Measurements from ENCODE around the gene CFAP410.
"Not testable (repeated sequence)": the region's sequence is repeated elsewhere in the genome, so short reads cannot be mapped to it uniquely, and the experiment has no call there.

CFAP410 gene

DNA sequence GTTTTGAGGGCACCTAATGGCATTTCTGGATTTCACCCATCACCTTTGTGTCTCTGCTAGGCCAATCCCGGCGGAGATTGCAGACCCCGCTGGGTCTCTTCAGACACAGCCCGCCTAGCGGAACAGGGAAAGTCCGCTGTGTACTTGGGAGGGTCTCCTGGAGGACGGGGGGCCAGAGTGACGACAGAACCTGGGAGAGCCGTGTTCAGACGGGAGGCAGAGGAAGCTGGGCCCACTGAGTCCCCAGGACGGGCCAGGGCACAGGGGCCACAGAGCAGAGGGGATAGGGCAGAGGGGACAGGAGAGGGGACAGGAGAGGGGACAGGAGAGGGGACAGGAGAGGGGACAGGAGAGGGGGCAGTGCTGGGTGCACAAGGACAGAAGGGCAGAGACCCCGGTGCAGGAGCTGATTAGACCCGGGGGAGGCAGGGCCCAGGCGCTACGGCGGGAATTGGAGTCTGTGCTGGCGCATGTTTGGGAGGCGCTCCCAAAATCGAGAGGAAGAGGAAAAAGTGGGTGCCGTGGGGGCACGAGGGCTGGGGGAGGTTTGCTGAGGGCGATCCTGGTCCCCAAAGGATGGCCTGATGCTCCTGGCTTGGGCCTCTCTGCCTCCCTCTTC lies 26.9 kb upstream of the CFAP410 start:
- Histone ChIP-seq H3K4me1 (ENCODE audit: control insufficient read depth, insufficient read depth, low read length) (no peaks in the 10 kb centered on the region), H3K27me3 (ENCODE audit: control insufficient read depth, insufficient read depth, low read length) (peaks cover 11% of the 10 kb centered on the region), H3K36me3 (ENCODE audit: control insufficient read depth, insufficient read depth, low read length) (no peaks in the 10 kb centered on the region), H3K4me3 (ENCODE audit: low read depth, low read length) (no peak overlapping the region), H3K9me3 (ENCODE audit: control insufficient read depth, insufficient read depth, low read length) (no peaks in the 10 kb centered on the region), H3K9ac (ENCODE audit: low read depth, low read length) (no peak overlapping the region)

DNA sequence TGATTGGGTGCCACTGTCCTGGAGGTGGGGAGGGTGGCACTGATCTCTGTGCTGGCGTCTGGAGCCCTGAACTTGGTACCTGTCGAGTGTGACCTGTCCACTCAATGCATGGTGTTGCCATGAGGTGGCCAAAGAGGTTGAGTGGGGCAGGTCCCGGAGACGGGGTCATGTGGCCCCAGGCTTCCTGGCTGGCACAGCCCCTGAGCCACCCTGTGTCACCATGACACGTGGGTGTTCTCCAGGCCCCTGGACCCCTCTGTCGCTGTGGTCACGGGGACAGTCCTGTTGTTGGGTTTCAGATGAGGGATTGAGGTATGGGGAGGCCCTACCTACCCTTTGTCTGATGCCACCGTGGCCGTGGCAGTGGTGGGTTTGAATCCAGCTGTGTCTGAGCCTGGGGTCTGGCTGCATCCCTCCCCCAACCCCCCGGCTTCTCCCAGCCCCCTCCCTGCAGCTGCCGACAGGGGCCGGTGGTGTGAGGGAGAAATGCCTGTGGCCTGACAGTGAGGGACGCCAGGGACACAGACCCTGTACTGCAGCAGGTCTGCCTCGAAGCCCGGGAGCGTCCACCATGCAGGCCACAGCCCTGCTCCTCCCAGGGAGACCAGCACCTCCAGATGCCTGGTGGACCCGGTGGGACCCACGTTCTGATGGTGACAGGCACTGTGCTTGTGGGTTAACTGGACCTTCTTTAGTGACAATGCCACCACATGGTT lies 26.2 kb upstream of the CFAP410 start:
- H3K9me3 ChIP-seq (ENCODE audit: control insufficient read depth, insufficient read depth, low read length): no peaks in the 10 kb centered on the region
- H3K4me3 ChIP-seq (ENCODE audit: low read depth, low read length): no peak overlapping the region
- peaks cover 9% of the 10 kb centered on the region for H3K27me3 ChIP-seq (ENCODE audit: control insufficient read depth, insufficient read depth, low read length)
- no peaks in the 10 kb centered on the region for H3K36me3 ChIP-seq (ENCODE audit: control insufficient read depth, insufficient read depth, low read length)
- H3K4me1 ChIP-seq (ENCODE audit: control insufficient read depth, insufficient read depth, low read length): no peaks in the 10 kb centered on the region
- H3K9ac ChIP-seq (ENCODE audit: low read depth, low read length): no peak overlapping the region

DNA sequence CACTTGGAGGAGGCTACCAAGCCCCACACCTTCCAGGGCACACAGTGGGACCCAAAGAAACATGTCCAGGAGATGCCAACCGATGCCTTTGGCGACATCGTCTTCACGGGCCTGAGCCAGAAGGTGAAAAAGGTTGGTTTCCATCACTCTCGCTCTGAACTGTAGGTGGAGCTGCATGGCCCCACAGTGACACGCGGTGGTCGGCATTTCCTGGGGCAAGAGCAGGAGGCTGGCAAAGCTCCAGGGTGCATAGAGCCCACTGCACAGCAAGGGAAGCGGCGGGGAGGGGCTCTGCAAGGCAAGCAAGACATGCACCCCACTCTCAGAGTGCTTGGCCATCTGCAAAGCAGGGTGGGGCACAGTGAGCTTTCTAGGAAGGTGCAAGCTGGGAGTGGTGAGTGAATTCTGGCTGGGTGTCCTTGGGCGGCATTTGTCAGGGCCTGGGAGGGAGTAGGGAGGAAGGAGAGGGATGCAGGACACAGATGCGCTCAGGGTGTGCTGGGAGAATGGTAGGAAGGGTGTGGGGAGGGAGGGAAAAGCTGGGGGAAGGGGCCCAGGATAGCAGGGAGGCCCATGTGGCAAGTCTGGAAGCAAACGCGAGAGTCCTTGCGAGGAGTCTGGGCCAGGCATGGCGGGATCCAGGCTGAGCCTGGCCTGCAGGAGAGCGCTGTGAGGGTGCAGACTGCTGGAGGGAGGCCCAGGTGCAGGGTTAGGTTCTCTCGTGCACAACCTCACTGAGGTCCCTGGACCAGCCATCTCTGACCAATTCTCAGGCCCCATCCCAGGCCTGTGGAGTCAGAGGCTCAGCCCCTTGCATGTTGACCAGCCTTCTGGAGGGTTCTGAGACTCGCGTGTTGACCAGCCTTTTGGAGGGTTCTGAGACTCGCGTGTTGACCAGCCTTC lies 25.2 kb upstream of the CFAP410 start:
- no peaks in the 10 kb centered on the region for H3K4me1 ChIP-seq (ENCODE audit: control insufficient read depth, insufficient read depth, low read length)
- peaks cover 5% of the 10 kb centered on the region for H3K27me3 ChIP-seq (ENCODE audit: control insufficient read depth, insufficient read depth, low read length)
- H3K36me3 ChIP-seq (ENCODE audit: control insufficient read depth, insufficient read depth, low read length): no peaks in the 10 kb centered on the region

DNA sequence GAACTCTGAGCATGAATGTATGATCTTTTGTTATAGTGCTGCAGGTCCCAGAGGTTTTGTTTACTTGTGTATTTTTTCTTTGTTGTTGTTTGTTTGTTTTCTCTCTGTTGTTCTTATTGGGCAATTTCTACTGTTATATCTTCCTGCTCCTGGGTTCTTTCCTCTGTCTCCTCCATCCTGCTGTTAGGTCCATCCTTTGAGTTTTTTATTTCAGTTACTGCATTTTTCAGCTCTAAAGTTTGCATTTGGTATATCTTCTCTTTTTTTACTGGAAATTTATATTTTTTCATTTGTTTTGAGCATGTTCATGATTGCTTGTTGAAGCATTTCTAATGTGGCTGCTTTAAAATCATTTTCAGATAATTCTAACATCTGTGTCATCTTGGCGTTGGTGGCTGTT lies 24.1 kb upstream of the CFAP410 start:
- Histone ChIP-seq H3K4me3 (ENCODE audit: low read depth, low read length) (no peak overlapping the region), H3K27me3 (ENCODE audit: control insufficient read depth, insufficient read depth, low read length) (no peaks in the 10 kb centered on the region), H3K4me1 (ENCODE audit: control insufficient read depth, insufficient read depth, low read length) (no peaks in the 10 kb centered on the region), H3K9me3 (ENCODE audit: control insufficient read depth, insufficient read depth, low read length) (no peaks in the 10 kb centered on the region), H3K36me3 (ENCODE audit: control insufficient read depth, insufficient read depth, low read length) (no peaks in the 10 kb centered on the region), H3K9ac (ENCODE audit: low read depth, low read length) (no peak overlapping the region)

More for the DNA sequence above, 25.2 kb upstream of the CFAP410 start:
- Histone ChIP-seq H3K9me3 (ENCODE audit: control insufficient read depth, insufficient read depth, low read length) (no peaks in the 10 kb centered on the region), H3K4me3 (ENCODE audit: low read depth, low read length) (no peak overlapping the region), H3K9ac (ENCODE audit: low read depth, low read length) (no peak overlapping the region)

DNA sequence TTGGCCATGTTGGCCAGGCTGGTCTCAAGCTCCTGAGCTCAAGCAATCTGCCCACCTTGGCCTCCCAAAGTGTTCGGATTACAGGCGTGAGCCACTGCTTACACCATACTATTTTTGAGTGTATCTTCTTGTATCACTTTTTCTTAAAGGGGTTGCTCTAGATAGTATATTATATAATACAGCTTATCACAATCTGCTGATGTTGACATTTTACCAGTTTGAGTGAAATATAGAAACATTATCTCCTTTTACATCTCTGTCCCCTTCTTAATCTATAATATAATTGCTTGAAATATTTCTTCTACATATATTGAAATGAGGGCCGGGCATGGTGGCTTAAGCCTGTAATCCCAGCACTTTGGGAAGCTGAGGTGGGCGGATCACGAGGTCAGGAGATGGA lies 22.7 kb upstream of the CFAP410 start:
- H3K36me3 ChIP-seq (ENCODE audit: control insufficient read depth, insufficient read depth, low read length); H3K4me1 ChIP-seq (ENCODE audit: control insufficient read depth, insufficient read depth, low read length); H3K9ac ChIP-seq (ENCODE audit: low read depth, low read length); H3K27me3 ChIP-seq (ENCODE audit: control insufficient read depth, insufficient read depth, low read length); H3K4me3 ChIP-seq (ENCODE audit: low read depth, low read length); H3K9me3 ChIP-seq (ENCODE audit: control insufficient read depth, insufficient read depth, low read length): not testable (repeated sequence)

DNA sequence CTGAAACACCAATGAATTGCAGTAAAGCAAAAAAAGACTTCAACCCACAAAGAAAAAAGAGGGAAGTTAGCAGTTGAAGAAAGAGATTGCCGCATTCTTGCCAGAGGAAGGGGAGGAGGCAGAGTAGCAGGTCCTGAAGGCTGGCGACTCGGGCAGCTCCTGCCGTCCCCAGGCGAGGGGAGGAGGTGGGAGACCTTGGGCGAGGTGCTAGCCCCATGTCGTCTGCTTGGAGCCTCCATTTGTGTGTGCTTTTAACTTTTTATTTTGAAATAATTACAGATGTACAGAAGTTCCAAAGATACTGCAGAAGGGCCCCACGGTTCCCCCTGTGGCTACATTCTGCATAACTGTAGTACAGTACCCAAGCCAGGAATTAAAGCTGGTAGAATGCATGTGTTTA lies 21.0 kb upstream of the CFAP410 start:
- no peaks in the 10 kb centered on the region for H3K27me3 ChIP-seq (ENCODE audit: control insufficient read depth, insufficient read depth, low read length)

DNA sequence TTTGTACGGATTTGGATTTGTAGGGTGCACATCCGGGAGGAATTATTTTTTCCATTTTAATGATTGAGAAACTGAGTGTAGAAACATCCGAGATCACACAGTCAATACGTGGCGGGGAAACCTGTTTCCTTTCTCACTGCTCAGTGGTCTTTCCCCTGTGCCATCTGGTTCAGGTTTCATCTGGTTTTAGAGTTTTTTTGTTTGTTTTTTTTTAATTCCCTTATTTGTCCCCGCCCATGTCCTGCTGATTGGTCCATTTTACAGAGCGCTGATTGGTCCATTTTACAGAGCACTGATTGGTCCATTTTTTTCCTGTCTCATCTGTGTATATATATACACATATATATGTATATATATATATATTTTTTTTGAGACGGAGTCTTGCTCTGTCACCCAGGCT lies 20.2 kb upstream of the CFAP410 start:
- H3K27me3 ChIP-seq (ENCODE audit: control insufficient read depth, insufficient read depth, low read length): no peaks in the 10 kb centered on the region
- no peak overlapping the region for H3K4me3 ChIP-seq (ENCODE audit: low read depth, low read length)
- H3K36me3 ChIP-seq (ENCODE audit: control insufficient read depth, insufficient read depth, low read length): no peaks in the 10 kb centered on the region
- H3K9ac ChIP-seq (ENCODE audit: low read depth, low read length): no peak overlapping the region
- no peaks in the 10 kb centered on the region for H3K9me3 ChIP-seq (ENCODE audit: control insufficient read depth, insufficient read depth, low read length)
- H3K4me1 ChIP-seq (ENCODE audit: control insufficient read depth, insufficient read depth, low read length): no peaks in the 10 kb centered on the region

More for the DNA sequence above, 21.0 kb upstream of the CFAP410 start:
- no peaks in the 10 kb centered on the region for H3K36me3 ChIP-seq (ENCODE audit: control insufficient read depth, insufficient read depth, low read length)
- no peaks in the 10 kb centered on the region for H3K4me1 ChIP-seq (ENCODE audit: control insufficient read depth, insufficient read depth, low read length)
- no peaks in the 10 kb centered on the region for H3K9me3 ChIP-seq (ENCODE audit: control insufficient read depth, insufficient read depth, low read length)
- no peak overlapping the region for H3K4me3 ChIP-seq (ENCODE audit: low read depth, low read length)
- no peak overlapping the region for H3K9ac ChIP-seq (ENCODE audit: low read depth, low read length)

DNA sequence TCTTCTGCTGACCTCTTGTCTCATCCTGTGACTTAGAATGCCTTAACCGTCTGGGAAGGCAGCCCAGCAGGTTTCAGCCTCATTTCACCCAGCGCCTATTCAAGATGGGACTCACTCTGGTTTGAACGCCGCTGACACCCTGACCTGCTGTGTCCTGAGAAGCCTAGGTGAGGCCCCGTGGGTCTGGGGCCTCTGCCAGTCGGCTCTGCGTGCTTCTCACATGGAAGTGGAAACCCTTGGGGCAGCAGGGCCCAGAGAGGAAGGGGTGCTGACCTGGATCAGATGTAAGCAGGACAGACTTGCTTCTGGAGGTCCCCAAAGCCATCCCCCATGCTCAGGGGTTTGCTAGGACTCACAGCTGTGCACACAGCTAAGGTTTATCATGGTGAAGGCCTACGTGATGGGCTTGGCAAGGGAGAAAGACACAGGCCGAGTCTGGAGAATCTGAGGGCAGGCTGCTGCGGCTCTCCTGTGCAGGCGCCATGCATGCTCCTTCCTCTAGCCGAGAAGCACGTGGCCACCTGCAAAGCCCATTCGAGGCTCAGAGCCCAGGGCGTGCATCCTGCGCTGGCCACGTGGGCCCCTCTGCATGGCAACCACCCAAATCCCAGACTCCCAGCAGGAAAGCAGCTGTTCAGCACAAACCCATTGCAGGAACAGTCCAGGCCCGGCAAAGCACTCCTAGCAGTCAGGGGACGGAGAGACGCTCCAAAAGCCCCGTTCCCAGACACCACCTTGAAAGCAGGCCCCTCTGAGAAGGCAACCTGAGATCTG lies 18.1 kb upstream of the CFAP410 start:
- no peak overlapping the region for H3K4me3 ChIP-seq (ENCODE audit: low read depth, low read length)
- no peaks in the 10 kb centered on the region for H3K4me1 ChIP-seq (ENCODE audit: control insufficient read depth, insufficient read depth, low read length)
- no peaks in the 10 kb centered on the region for H3K9me3 ChIP-seq (ENCODE audit: control insufficient read depth, insufficient read depth, low read length)
- H3K27me3 ChIP-seq (ENCODE audit: control insufficient read depth, insufficient read depth, low read length): no peaks in the 10 kb centered on the region
- H3K9ac ChIP-seq (ENCODE audit: low read depth, low read length): no peak overlapping the region
- no peaks in the 10 kb centered on the region for H3K36me3 ChIP-seq (ENCODE audit: control insufficient read depth, insufficient read depth, low read length)

DNA sequence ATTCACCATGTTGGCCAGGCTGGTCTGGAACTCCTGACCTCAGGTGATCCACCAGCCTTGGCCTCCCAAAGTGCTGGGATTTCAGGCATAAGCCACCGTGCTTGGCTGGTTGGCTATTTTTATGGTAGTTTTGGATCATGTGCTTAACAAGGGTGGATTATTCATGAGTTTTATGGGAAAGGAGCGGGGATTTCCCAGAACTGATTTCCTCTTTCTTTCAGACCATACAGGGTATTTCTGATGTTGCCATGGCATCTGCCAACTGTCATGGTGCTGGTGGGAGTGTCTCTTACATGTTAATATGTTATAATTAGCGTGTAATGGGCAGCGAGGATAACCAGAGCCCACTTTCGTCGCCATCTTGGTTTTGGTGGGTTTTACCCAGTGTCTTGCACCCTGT lies 17.4 kb upstream of the CFAP410 start:
- Histone ChIP-seq H3K27me3 (ENCODE audit: control insufficient read depth, insufficient read depth, low read length) (no peaks in the 10 kb centered on the region), H3K36me3 (ENCODE audit: control insufficient read depth, insufficient read depth, low read length) (no peaks in the 10 kb centered on the region), H3K9ac (ENCODE audit: low read depth, low read length) (no peak overlapping the region), H3K4me1 (ENCODE audit: control insufficient read depth, insufficient read depth, low read length) (no peaks in the 10 kb centered on the region), H3K4me3 (ENCODE audit: low read depth, low read length) (no peak overlapping the region), H3K9me3 (ENCODE audit: control insufficient read depth, insufficient read depth, low read length) (no peaks in the 10 kb centered on the region)

DNA sequence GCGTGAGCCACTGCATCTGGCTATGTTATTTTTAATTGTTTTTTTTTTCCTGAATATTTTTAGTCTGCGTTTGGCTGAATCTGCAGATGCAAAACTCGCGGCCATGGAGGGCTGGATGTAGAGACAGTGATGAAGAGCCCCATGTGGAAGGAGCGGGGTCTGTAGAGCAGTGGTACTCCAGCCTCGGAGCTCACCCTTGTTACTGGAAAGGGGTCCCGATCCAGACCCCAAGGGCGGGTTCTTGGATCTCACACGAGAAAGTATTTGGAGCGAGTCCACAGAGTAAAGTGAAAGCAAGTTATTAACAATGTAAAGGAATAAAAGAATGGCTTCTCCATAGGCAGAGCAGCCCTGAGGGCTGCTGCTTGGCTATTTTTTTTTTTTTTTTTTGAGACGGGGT lies 17.0 kb upstream of the CFAP410 start:
- Histone ChIP-seq H3K36me3 (ENCODE audit: control insufficient read depth, insufficient read depth, low read length) (no peaks in the 10 kb centered on the region), H3K9ac (ENCODE audit: low read depth, low read length) (no peak overlapping the region), H3K4me1 (ENCODE audit: control insufficient read depth, insufficient read depth, low read length) (no peaks in the 10 kb centered on the region), H3K4me3 (ENCODE audit: low read depth, low read length) (no peak overlapping the region), H3K9me3 (ENCODE audit: control insufficient read depth, insufficient read depth, low read length) (no peaks in the 10 kb centered on the region), H3K27me3 (ENCODE audit: control insufficient read depth, insufficient read depth, low read length) (no peaks in the 10 kb centered on the region)

Data from iPS-15b (cell line).